ENCODE results near the gene C14orf93. TPM values are rescaled to one million over a fixed set of nuclear protein-coding genes. Genes with fewer than 3 reads are reported as not detected.
A peak's percentile ranks its signal among the peaks of the same experiment; 100 is the strongest.

C14orf93 gene
- total and polyA plus RNA-seq, 7 experiments from 2014 or later = 5.7 to 20.5 (median 11.5) TPM

DNA sequence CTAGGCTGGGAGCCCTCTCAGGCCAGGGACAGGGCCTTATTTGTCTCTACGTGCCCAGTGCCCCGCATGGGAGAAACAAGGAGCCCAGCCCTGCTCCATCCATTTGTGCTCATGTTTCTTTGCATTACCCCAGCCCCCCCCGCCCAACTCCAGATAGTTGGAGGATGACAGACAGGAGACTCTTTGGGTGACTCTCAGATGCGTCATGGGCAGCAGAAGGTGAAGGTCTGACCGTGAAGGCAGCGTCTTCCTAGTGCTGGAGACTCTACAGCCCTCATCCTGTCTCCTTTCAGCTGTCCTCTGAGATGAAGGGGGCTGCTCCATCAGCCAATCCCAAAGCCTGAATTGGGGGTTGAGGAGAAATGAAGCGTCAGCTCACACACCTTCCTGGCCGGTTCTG lies 31.8 kb upstream of the C14orf93 start:
- Mint-ChIP-seq H3K4me1 (peaks cover 0 to 3% (median 0%) of the 10 kb centered on the region in 7 donors), H3K4me3 (no peak overlapping the region), H3K9me3 (no peaks in the 10 kb centered on the region), H3K27ac (no peak overlapping the region), H3K36me3 (no peaks in the 10 kb centered on the region), H3K27me3 (no peaks in the 10 kb centered on the region)
- ATAC-seq (no peak), DNase-seq (no peak)
- Histone ChIP-seq H3K27ac (ENCODE audit: low read depth, low read length) (no peak overlapping the region), H3K4me3 (ENCODE audit: low read length) (no peak overlapping the region), H3K4me1 (ENCODE audit: control insufficient read depth in 2 of 2, insufficient read depth in 2 of 2, low read length in 2 of 2) (no peaks in the 10 kb centered on the region), H3K9me3 (ENCODE audit: control insufficient read depth in 2 of 3, low read length in 3 of 3) (no peaks in the 10 kb centered on the region), H3K36me3 (ENCODE audit: control insufficient read depth in 2 of 3, insufficient read depth in 3 of 3, low read length in 3 of 3) (no peaks in the 10 kb centered on the region), H3K27me3 (ENCODE audit: control insufficient read depth in 2 of 2, insufficient read depth in 2 of 2, low read length in 2 of 2) (no peaks in the 10 kb centered on the region)
- ChIA-PET POLR2A (no interaction called here), CTCF (interaction anchor here (1.1 to 1.3 kb wide), 2 partner anchors 16 to 69 kb away, joined by 3 read pairs; partner anchors contain the start of gene CDH24)
- intact Hi-C loops (cut with micrococcal nuclease) = no loop called here

DNA sequence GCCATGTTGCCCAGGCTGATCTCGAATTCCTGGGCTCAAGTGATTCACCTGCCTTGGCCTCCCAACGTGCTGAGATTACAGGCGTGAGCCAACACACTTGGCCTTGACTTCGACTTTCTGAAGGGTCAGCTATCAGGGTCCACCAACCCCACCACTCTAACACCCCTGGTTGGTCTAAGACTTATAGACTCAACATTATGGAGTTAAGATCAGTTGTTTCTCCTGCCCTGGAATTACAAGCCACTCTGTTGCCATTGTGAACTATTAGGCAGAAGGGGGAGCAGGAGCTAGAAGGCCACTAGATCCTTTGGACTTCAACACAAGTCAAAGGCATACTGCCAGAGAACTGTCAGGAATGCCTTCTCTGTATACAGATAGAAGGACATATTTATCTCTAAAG lies 30.2 kb upstream of the C14orf93 start:
- peaks cover 0 to 3% (median 0%) of the 10 kb centered on the region in 5 donors for H3K36me3 Mint-ChIP-seq
- ChIA-PET CTCF (interaction anchor here (1.0 to 1.3 kb wide), 4 partner anchors 15 to 53 kb away, joined by 3 to 5 read pairs (median 3); no protein-coding TSS in a partner anchor), POLR2A (interaction anchor here (0.6 to 0.8 kb wide), 5 partner anchors 32 to 1150 kb away, joined by 3 to 6 read pairs (median 3); no protein-coding TSS in a partner anchor)

DNA sequence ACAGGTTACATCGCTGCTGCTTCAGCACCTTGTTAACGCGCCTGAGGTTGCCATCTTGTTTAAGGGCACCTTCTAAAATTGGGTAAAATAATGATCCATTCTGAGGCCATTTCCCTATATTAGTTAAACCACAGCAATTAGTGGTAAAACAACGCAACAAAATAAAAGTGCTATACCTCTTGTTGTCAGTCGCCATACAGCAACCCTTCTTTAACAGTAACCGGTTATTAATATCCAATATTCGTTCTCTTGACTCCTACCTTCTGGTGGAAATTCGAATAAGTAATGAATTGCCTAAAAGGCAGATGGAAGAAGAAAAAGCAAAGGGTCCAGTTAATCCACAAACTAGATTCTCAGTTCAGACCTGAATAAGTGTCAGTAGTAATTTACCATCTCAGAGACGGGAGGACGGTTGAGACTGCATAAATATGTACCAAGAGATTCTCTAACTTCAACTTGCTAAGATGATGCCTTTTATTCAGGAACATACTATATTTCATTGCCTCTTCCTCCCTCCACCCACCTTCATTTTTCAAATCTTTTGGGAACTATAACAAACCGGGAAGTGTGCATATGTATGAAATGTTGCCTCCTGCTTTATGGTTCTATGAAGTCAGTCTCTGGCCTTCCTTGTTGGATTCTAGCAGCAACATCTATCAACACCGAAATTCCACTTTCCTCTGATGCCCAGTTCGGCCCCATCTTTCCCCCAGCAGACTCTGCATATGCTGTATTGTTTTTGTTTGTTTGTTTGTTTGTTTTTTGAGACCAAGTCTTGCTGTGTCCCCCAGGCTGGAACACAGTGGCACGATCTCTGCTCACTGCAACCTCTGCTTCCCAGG lies 25.6 kb upstream of the C14orf93 start:
- peaks cover 22 to 43% (median 29%) of the 10 kb centered on the region in 7 donors for H3K4me1 Mint-ChIP-seq
- POLR2A ChIA-PET = interaction anchor here (0.6 to 4.3 kb wide), 4 partner anchors 13 to 52 kb away, joined by 3 to 46 read pairs (median 28); no protein-coding TSS in a partner anchor
- H3K4me3 Mint-ChIP-seq = peak overlapping the region; percentile 87 to 96 (median 92)
- peaks cover 9 to 17% of the 10 kb centered on the region in 2 donors for H3K4me1 ChIP-seq (ENCODE audit: control insufficient read depth in 2 of 2, insufficient read depth in 2 of 2, low read length in 2 of 2)
- intact Hi-C loops (cut with micrococcal nuclease) = loop anchor here (1.0 to 5.0 kb wide), 10 partner anchors 12 to 1407 kb away; partner anchors contain the start of genes OXA1L (in 2 of the 2), LRP10 (in 1 of the 2), PRMT5 (in 1 of the 2) and RBM23 (in 1 of the 2)
- H3K27me3 Mint-ChIP-seq = no peaks in the 10 kb centered on the region
- peak overlapping the region; percentile 79 for H3K4me3 ChIP-seq (ENCODE audit: low read length)
- peaks cover 0 to 2% (median 0%) of the 10 kb centered on the region in 11 donors for H3K9me3 Mint-ChIP-seq
- ATAC-seq = no peak
- H3K36me3 ChIP-seq (ENCODE audit: control insufficient read depth in 2 of 3, insufficient read depth in 3 of 3, low read length in 3 of 3) = peaks cover 3 to 20% (median 9%) of the 10 kb centered on the region in 3 experiments
- CTCF ChIA-PET = interaction anchor here (1.3 kb wide), 1 partner anchor 29 kb away, joined by 4 read pairs; no protein-coding TSS in a partner anchor
- H3K27me3 ChIP-seq (ENCODE audit: control insufficient read depth in 2 of 2, insufficient read depth in 2 of 2, low read length in 2 of 2) = no peaks in the 10 kb centered on the region
- DNase-seq = no peak
- peak overlapping the region; percentile 83 for H3K27ac ChIP-seq (ENCODE audit: low read depth, low read length)
- peaks cover 5 to 23% (median 16%) of the 10 kb centered on the region in 5 donors for H3K36me3 Mint-ChIP-seq
- H3K9me3 ChIP-seq (ENCODE audit: control insufficient read depth in 2 of 3, low read length in 3 of 3) = no peaks in the 10 kb centered on the region
- peak overlapping the region; percentile 93 to 99 (median 96) for H3K27ac Mint-ChIP-seq

More for the DNA sequence above, 30.2 kb upstream of the C14orf93 start:
- no peak overlapping the region for H3K4me3 ChIP-seq (ENCODE audit: low read length)
- no peaks in the 10 kb centered on the region for H3K36me3 ChIP-seq (ENCODE audit: control insufficient read depth in 2 of 3, insufficient read depth in 3 of 3, low read length in 3 of 3)
- no peak overlapping the region for H3K4me3 Mint-ChIP-seq
- H3K9me3 ChIP-seq (ENCODE audit: control insufficient read depth in 2 of 3, low read length in 3 of 3) = no peaks in the 10 kb centered on the region
- H3K4me1 Mint-ChIP-seq = peaks cover 4 to 13% (median 8%) of the 10 kb centered on the region in 7 donors
- H3K27ac ChIP-seq (ENCODE audit: low read depth, low read length) = no peak overlapping the region
- DNase-seq = no peak
- H3K27me3 ChIP-seq (ENCODE audit: control insufficient read depth in 2 of 2, insufficient read depth in 2 of 2, low read length in 2 of 2) = no peaks in the 10 kb centered on the region
- H3K27ac Mint-ChIP-seq = no peak overlapping the region
- no peak for ATAC-seq
- intact Hi-C loops (cut with micrococcal nuclease) = no loop called here
- H3K4me1 ChIP-seq (ENCODE audit: control insufficient read depth in 2 of 2, insufficient read depth in 2 of 2, low read length in 2 of 2) = peaks cover 0 to 6% of the 10 kb centered on the region in 2 donors
- H3K9me3 Mint-ChIP-seq = peaks cover 0 to 2% (median 0%) of the 10 kb centered on the region in 11 donors
- H3K27me3 Mint-ChIP-seq = no peaks in the 10 kb centered on the region

DNA sequence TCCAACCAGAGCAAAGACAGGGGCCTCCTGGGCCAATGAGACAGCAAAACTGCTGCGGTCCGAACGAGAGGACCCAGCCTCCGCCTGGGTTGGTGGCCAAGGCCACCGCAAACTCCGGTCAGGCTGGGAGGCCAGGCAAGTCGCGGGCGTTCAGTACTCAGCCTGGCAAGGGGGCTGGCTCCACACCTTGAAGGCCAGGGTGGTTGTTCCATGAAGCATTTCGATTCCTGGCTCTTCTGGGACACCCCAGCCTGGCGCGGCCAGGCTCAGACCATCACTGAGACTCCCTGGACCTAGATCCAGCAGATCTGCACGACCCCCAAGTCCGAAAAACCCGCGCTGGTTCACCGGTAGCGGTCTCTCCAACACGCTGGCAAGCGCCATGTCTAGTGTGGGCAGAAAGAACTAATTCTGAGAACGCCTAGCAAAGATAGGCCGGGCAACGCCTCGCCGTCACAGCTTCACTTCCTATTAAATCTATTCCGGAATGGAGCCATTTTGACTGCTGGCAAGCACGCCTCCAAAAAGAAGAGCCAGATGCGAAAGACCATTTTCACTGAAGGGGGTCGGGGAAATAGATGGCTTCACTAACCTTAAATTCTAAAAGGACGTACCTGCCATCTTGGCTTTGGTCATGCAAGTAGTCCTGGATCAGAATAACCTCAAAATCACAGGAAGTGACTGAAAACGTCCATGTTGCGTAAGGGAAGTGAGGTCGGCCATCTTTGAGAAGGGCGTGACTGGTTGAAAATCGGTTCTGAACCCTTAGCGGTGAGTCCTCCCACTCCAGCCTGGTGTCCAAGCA lies 24.8 kb upstream of the C14orf93 start, which contains the start of gene PSMB5:
Gene PSMB5, minus strand, starts transcription at position 403 of the 805 bp plus-strand sequence. Its CDS starts 19 bp downstream, at position 384.
- H3K36me3 Mint-ChIP-seq = peaks cover 5 to 23% (median 16%) of the 10 kb centered on the region in 5 donors
- H3K27me3 ChIP-seq (ENCODE audit: control insufficient read depth in 2 of 2, insufficient read depth in 2 of 2, low read length in 2 of 2) = no peaks in the 10 kb centered on the region
- no peaks in the 10 kb centered on the region for H3K27me3 Mint-ChIP-seq
- intact Hi-C loops (cut with micrococcal nuclease) = loop anchor here (1.0 to 5.0 kb wide), 13 partner anchors 11 to 1408 kb away; partner anchors contain the start of genes ACIN1 (in 2 of the 2), C14orf119 (in 2 of the 2), OXA1L (in 2 of the 2) and PRMT5 (in 2 of the 2)
- H3K4me1 Mint-ChIP-seq = peaks cover 22 to 43% (median 29%) of the 10 kb centered on the region in 7 donors
- H3K27ac Mint-ChIP-seq = peak within 1 kb of the TSS; percentile 93 to 99 (median 96)
- no peaks in the 10 kb centered on the region for H3K9me3 ChIP-seq (ENCODE audit: control insufficient read depth in 2 of 3, low read length in 3 of 3)
- H3K4me3 ChIP-seq (ENCODE audit: low read length) = peak within 1 kb of the TSS; percentile 79
- H3K4me3 Mint-ChIP-seq = peak within 1 kb of the TSS; percentile 87 to 96 (median 92)
- H3K9me3 Mint-ChIP-seq = peaks cover 0 to 2% (median 0%) of the 10 kb centered on the region in 11 donors
- CTCF ChIA-PET = interaction anchor here (0.7 to 1.9 kb wide), 6 partner anchors 23 to 41 kb away, joined by 3 to 7 read pairs (median 4); partner anchors contain the start of gene CDH24
- H3K4me1 ChIP-seq (ENCODE audit: control insufficient read depth in 2 of 2, insufficient read depth in 2 of 2, low read length in 2 of 2) = peaks cover 9 to 17% of the 10 kb centered on the region in 2 donors
- peaks cover 3 to 20% (median 9%) of the 10 kb centered on the region in 3 experiments for H3K36me3 ChIP-seq (ENCODE audit: control insufficient read depth in 2 of 3, insufficient read depth in 3 of 3, low read length in 3 of 3)
- DNase-seq = peak; percentile 63 to 94 (median 91)
- peak; percentile 95 for ATAC-seq
- POLR2A ChIA-PET = interaction anchor here (0.8 to 4.3 kb wide), 6 partner anchors 12 to 251 kb away, joined by 3 to 46 read pairs (median 11); partner anchors contain the start of gene HOMEZ
- peak within 1 kb of the TSS; percentile 83 for H3K27ac ChIP-seq (ENCODE audit: low read depth, low read length)

DNA sequence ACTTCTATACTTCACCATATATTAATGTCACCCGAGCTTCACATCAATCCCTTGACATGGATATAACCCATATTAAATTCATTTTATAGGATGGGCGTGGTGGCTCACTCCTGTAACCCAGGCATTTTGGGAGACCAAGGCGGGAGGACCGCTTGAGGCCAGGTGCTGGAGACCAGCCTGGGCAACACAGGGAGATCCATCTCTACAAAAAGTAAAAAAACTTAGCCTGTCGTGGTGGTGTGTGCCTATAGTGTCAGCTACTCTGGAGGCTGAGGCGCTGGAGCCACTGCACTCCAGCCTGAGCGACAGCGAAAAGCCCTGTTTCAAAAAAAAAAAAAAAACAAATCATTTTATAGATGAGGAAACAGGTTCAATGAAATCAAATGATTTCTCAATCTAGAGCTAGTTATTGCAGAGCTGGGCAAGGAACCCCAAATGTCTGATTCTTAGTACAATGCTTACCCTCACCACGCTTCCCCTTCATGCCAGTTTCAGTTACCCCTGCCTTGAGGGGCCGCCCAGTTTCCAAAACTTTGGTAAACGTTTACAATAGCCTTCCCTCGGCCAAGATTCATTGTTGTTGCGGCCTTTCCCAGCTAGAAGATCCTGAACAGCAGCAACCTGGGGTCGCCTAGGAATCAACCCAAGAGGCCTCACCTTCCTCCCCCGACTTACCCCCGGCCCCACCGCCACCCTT lies 24.0 kb upstream of the C14orf93 start:
- Mint-ChIP-seq H3K4me3 (peak overlapping the region; percentile 87 to 96 (median 92)), H3K4me1 (peaks cover 28 to 49% (median 35%) of the 10 kb centered on the region in 7 donors), H3K27me3 (no peaks in the 10 kb centered on the region), H3K27ac (peak overlapping the region; percentile 93 to 99 (median 96)), H3K9me3 (peaks cover 0 to 2% (median 0%) of the 10 kb centered on the region in 11 donors), H3K36me3 (peaks cover 5 to 27% (median 17%) of the 10 kb centered on the region in 5 donors)
- Histone ChIP-seq H3K36me3 (ENCODE audit: control insufficient read depth in 2 of 3, insufficient read depth in 3 of 3, low read length in 3 of 3) (peaks cover 3 to 20% (median 9%) of the 10 kb centered on the region in 3 experiments), H3K27ac (ENCODE audit: low read depth, low read length) (peak overlapping the region; percentile 83), H3K27me3 (ENCODE audit: control insufficient read depth in 2 of 2, insufficient read depth in 2 of 2, low read length in 2 of 2) (no peaks in the 10 kb centered on the region), H3K9me3 (ENCODE audit: control insufficient read depth in 2 of 3, low read length in 3 of 3) (no peaks in the 10 kb centered on the region), H3K4me1 (ENCODE audit: control insufficient read depth in 2 of 2, insufficient read depth in 2 of 2, low read length in 2 of 2) (peaks cover 9 to 23% of the 10 kb centered on the region in 2 donors), H3K4me3 (ENCODE audit: low read length) (peak overlapping the region; percentile 79)
- DNase-seq = no peak
- intact Hi-C loops (cut with micrococcal nuclease) = loop anchor here (1.0 to 2.0 kb wide), 5 partner anchors 61 to 445 kb away; partner anchors contain the start of genes ACIN1 (in 2 of the 2), C14orf119 (in 2 of the 2), RBM23 (in 2 of the 2) and DAD1 (in 1 of the 2)
- CTCF ChIA-PET = interaction anchor here (0.7 to 1.9 kb wide), 8 partner anchors 10 to 41 kb away, joined by 3 to 7 read pairs (median 4); partner anchors contain the start of gene CDH24
- ATAC-seq = no peak
- POLR2A ChIA-PET = interaction anchor here (0.6 to 4.3 kb wide), 8 partner anchors 11 to 1154 kb away, joined by 3 to 46 read pairs (median 4); partner anchors contain the start of genes HOMEZ and IPO4
